NCI-H524 (cell line): Measurements from ENCODE around the gene QPCT.
A peak's percentile ranks its signal among the peaks of the same experiment; 100 is the strongest.
"Not testable (repeated sequence)": the region's sequence is repeated elsewhere in the genome, so short reads cannot be mapped to it uniquely, and the experiment has no call there.

ENCODE experiments used
- DNase-seq, 2 experiments: peaks; one replicate each; lab custom pipeline; 2025; lab: John Stamatoyannopoulos, UW

Gene QPCT

GRCh38 chr2:37358466-37358865 lies 14.0 kb downstream of the QPCT start:
- no peak for DNase-seq

GRCh38 chr2:37361216-37361815 lies 16.9 kb downstream of the QPCT start:
- no peak for DNase-seq

- peak in 1 of 2 experiments; percentile 28 for DNase-seq
These were observed 17.7 kb downstream of the QPCT start for GRCh38 chr2:37361994-37362698.

GRCh38 chr2:37364351-37364750 lies 19.9 kb downstream of the QPCT start:
- DNase-seq: no peak

GRCh38 chr2:37365669-37366068 lies 21.2 kb downstream of the QPCT start:
- DNase-seq: no peak

- no peak for DNase-seq
These were observed 22.3 kb downstream of the QPCT start for GRCh38 chr2:37366773-37367172.

- no peak for DNase-seq
These were observed 22.9 kb downstream of the QPCT start for GRCh38 chr2:37367310-37367709.

- DNase-seq: no peak
These were observed 23.6 kb downstream of the QPCT start for GRCh38 chr2:37367984-37368383.

- DNase-seq: no peak
These were observed 26.2 kb downstream of the QPCT start for GRCh38 chr2:37370666-37371065.

GRCh38 chr2:37372000-37372399 lies 27.6 kb downstream of the QPCT start:
- DNase-seq: no peak

GRCh38 chr2:37375741-37376288 lies 31.4 kb downstream of the QPCT start:
- DNase-seq: no peak

GRCh38 chr2:37376421-37377186 lies 32.2 kb downstream of the QPCT start:
- DNase-seq: no peak

GRCh38 chr2:37377187-37377532 lies 32.7 kb downstream of the QPCT start:
- DNase-seq: no peak

- DNase-seq: no peak
These were observed 34.0 kb downstream of the QPCT start for GRCh38 chr2:37378411-37378810.

- no peak for DNase-seq
These were observed 35.5 kb downstream of the QPCT start for GRCh38 chr2:37379881-37380296.

- DNase-seq: not testable (repeated sequence)
These were observed 36.4 kb downstream of the QPCT start for GRCh38 chr2:37380787-37381186.

GRCh38 chr2:37384261-37384660 lies 39.8 kb downstream of the QPCT start:
- not testable (repeated sequence) for DNase-seq

- DNase-seq: no peak
These were observed 42.9 kb downstream of the QPCT start for GRCh38 chr2:37387148-37387835.

GRCh38 chr2:37388074-37388473 lies 43.6 kb downstream of the QPCT start:
- no peak for DNase-seq

GRCh38 chr2:37389395-37389794 lies 45.0 kb downstream of the QPCT start:
- DNase-seq: no peak

GRCh38 chr2:37389989-37390765 lies 45.7 kb downstream of the QPCT start:
- DNase-seq: peak; percentile 22 to 65
